Endothelial cell (in vitro differentiated cells): ENCODE measurements around the gene YIF1B. TPM values are rescaled to one million over a fixed set of nuclear protein-coding genes. Genes with fewer than 3 reads are reported as not detected.

ENCODE experiments used
- DNase-seq: peaks from one replicate; pipeline ENCODE4 v3.0.0; 2021; ENCODE audit warnings: low spot score
- H3K27ac Mint-ChIP-seq: one replicate; pipeline ENCODE4 v1.8.0; 2021; ENCODE audit warnings: mixed read lengths, inconsistent platforms; ENCODE audit not compliant: unreplicated experiment
- H3K27me3 Mint-ChIP-seq: one replicate; pipeline ENCODE4 v1.8.0; 2021; ENCODE audit warnings: mild to moderate bottlenecking, moderate library complexity, mixed read lengths, inconsistent platforms; ENCODE audit not compliant: unreplicated experiment
- H3K36me3 Mint-ChIP-seq: one replicate; pipeline ENCODE4 v1.8.0; 2021; ENCODE audit warnings: mild to moderate bottlenecking, low read depth, mixed read lengths, inconsistent platforms; ENCODE audit not compliant: unreplicated experiment
- H3K4me1 Mint-ChIP-seq: one replicate; pipeline ENCODE4 v1.8.0; 2021; ENCODE audit warnings: mild to moderate bottlenecking, mixed read lengths, inconsistent platforms; ENCODE audit not compliant: unreplicated experiment
- H3K4me3 Mint-ChIP-seq: one replicate; pipeline ENCODE4 v1.8.0; 2021; ENCODE audit warnings: mild to moderate bottlenecking, mixed read lengths, inconsistent platforms; ENCODE audit not compliant: unreplicated experiment
- H3K9me3 Mint-ChIP-seq: one replicate; pipeline ENCODE4 v1.8.0; 2021; ENCODE audit warnings: mixed read lengths, inconsistent platforms; ENCODE audit not compliant: unreplicated experiment
- CTCF ChIP-seq: fragments of 200-600 bp; sonication (generic); IDR thresholded peaks from one replicate; pipeline ENCODE4 v1.5.0; 2021; ENCODE audit warnings: antibody characterized with exemption; ENCODE audit not compliant: unreplicated experiment
- total RNA-seq: library from RNA; stranded (reverse); fragmentation: NEBNext Ultra II Directional; extraction: Animal tissue kit (Norgen Biotek cat#: 25700); gene quantifications from one replicate; pipeline ENCODE4 v1.2.1, GENCODE V29; 2021; ENCODE audit not compliant: unreplicated experiment

The YIF1B gene
- total RNA-seq, 1 donor from 2014 or later, result 55.2 TPM

GRCh38 chr19:38270587-38271167 lies 45.1 kb downstream of the YIF1B start:
- TF ChIP-seq CTCF, result no peak
- no peak overlapping the region for H3K27ac Mint-ChIP-seq
- H3K36me3 Mint-ChIP-seq, result no peaks in the 10 kb centered on the region
- no peak for DNase-seq
- H3K27me3 Mint-ChIP-seq, result peaks cover 3% of the 10 kb centered on the region
- H3K4me1 Mint-ChIP-seq, result peaks cover 17% of the 10 kb centered on the region
- no peak overlapping the region for H3K4me3 Mint-ChIP-seq
- no peaks in the 10 kb centered on the region for H3K9me3 Mint-ChIP-seq

GRCh38 chr19:38268539-38268938 lies 47.2 kb downstream of the YIF1B start:
- Mint-ChIP-seq H3K4me3 (no peak overlapping the region), H3K27ac (no peak overlapping the region), H3K36me3 (no peaks in the 10 kb centered on the region), H3K9me3 (no peaks in the 10 kb centered on the region), H3K4me1 (peaks cover 29% of the 10 kb centered on the region), H3K27me3 (peaks cover 10% of the 10 kb centered on the region)
- TF ChIP-seq CTCF, result no peak
- no peak for DNase-seq

GRCh38 chr19:38267761-38268483 lies 47.8 kb downstream of the YIF1B start:
- Mint-ChIP-seq H3K9me3 (no peaks in the 10 kb centered on the region), H3K4me3 (no peak overlapping the region), H3K27me3 (peaks cover 11% of the 10 kb centered on the region), H3K27ac (no peak overlapping the region), H3K36me3 (peaks cover 2% of the 10 kb centered on the region), H3K4me1 (peaks cover 29% of the 10 kb centered on the region)
- no peak for DNase-seq
- TF ChIP-seq CTCF, result no peak

- TF ChIP-seq CTCF, result no peak
- peaks cover 11% of the 10 kb centered on the region for H3K27me3 Mint-ChIP-seq
- H3K4me3 Mint-ChIP-seq, result no peak overlapping the region
- H3K36me3 Mint-ChIP-seq, result peaks cover 3% of the 10 kb centered on the region
- H3K9me3 Mint-ChIP-seq, result no peaks in the 10 kb centered on the region
- H3K27ac Mint-ChIP-seq, result no peak overlapping the region
- H3K4me1 Mint-ChIP-seq, result peaks cover 29% of the 10 kb centered on the region
- DNase-seq, result no peak
These were observed 48.7 kb downstream of the YIF1B start for GRCh38 chr19:38266981-38267597.

GRCh38 chr19:38265921-38266429 lies 49.8 kb downstream of the YIF1B start:
- Mint-ChIP-seq H3K9me3 (no peaks in the 10 kb centered on the region), H3K27me3 (peaks cover 11% of the 10 kb centered on the region), H3K4me1 (peaks cover 29% of the 10 kb centered on the region), H3K36me3 (peaks cover 3% of the 10 kb centered on the region), H3K4me3 (no peak overlapping the region), H3K27ac (no peak overlapping the region)
- no peak for TF ChIP-seq CTCF
- DNase-seq, result no peak
